Activated CD4-positive, alpha-beta memory T cell treated with anti-CD3 and anti-CD28 coated beads for 36 hours (primary cell): Measurements from ENCODE around the gene SAP130. TPM values are rescaled to one million over a fixed set of nuclear protein-coding genes. Genes with fewer than 3 reads are reported as not detected.

Experiments used
- CTCF ChIA-PET: fragments of 350-600 bp; sonication (Branson Sonifier 250); formaldehyde crosslinking; loops from one replicate; lab custom pipeline; 2021; ENCODE audit warnings: antibody characterized with exemption, inconsistent platforms; lab: Charles Lee
- POLR2A ChIA-PET: fragments of 350-600 bp; sonication (Branson Sonifier 250); formaldehyde crosslinking; loops from one replicate; lab custom pipeline; 2021; ENCODE audit warnings: antibody characterized with exemption; lab: Charles Lee
- DNase-seq: peaks from one replicate; pipeline ENCODE4 v3.0.0-alpha.2; 2020
- H3K27ac Mint-ChIP-seq: one replicate; pipeline ENCODE4 v1.8.0; 2021; ENCODE audit warnings: mixed read lengths
- H3K27me3 Mint-ChIP-seq: one replicate; pipeline ENCODE4 v1.8.0; 2021; ENCODE audit warnings: mixed read lengths
- H3K36me3 Mint-ChIP-seq: one replicate; pipeline ENCODE4 v1.8.0; 2021; ENCODE audit warnings: mixed read lengths
- H3K4me1 Mint-ChIP-seq: one replicate; pipeline ENCODE4 v1.8.0; 2021; ENCODE audit warnings: low read depth, mixed read lengths
- H3K4me3 Mint-ChIP-seq: one replicate; pipeline ENCODE4 v1.8.0; 2021; ENCODE audit warnings: mild to moderate bottlenecking, mixed read lengths
- H3K9me3 Mint-ChIP-seq: one replicate; pipeline ENCODE4 v1.8.0; 2021; ENCODE audit warnings: mixed read lengths
- intact Hi-C: fragments of 100-400 bp; cut with micrococcal nuclease; formaldehyde crosslinking; loops from one replicate; pipeline ENCODE4 v1.15.1; 2023
- total RNA-seq, 2 experiments: library from RNA; stranded (reverse); gene quantifications; one replicate each; pipeline ENCODE4 v1.2.3, GENCODE V29; 2021

Gene SAP130
- 10 to 100 TPM; 21.8 to 25.7 TPM for total RNA-seq

DNA sequence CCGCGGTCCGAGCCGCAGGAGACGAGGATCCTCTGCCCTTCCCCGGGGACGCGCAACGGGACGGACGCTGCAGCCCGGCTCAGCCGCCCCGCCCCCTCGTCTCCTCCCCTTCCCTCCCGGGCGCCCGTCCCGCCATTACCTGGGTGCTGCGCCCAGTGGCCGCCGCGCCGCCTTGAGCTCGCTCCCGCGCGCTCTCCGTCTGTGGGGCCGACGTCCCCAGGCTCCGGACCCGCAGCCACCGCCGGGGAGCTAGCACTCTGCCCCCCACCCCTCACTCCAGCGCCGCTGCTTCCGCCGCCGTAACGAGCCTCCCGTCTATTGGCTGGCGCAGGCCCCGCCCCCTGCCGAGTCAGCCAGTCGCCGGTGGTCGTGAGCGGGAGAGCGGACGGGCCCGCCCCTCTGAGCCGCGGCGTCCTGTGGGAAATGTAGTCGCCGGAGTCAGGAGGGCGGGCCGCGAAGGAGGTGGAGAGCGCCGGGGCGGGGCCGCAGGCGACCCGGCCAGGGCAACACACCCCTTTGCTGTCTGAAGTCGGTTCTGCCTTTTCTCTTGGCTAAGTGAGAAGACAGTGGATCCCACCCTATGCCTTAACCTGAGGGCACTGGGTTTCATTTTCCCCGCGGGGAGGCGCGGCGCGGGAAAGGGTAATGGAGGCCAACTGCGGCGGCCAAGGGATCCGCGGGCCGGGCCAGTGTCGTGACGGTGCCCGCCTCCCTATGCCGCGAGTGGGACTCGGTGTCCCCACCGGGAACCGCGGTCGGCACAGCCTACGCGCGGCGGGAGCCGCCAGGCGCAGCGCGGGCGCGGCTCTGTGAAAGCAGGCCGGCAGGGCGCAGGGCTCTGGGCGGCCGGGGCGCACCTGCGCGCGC lies at the start of gene SAP130:
SAP130 (minus strand) TSS at position 259 of the 867 bp plus-strand sequence. CDS start 1,767 bp downstream, outside the sequence.
- peak within 1 kb of the TSS; percentile 97 for H3K4me3 Mint-ChIP-seq
- no peaks in the 10 kb centered on the region for H3K27me3 Mint-ChIP-seq
- peak within 1 kb of the TSS; percentile 80 for H3K27ac Mint-ChIP-seq
- POLR2A ChIA-PET, result interaction anchor here (2.2 kb wide), 1 partner anchor 63 kb away, joined by 17 read pairs; the partner anchor contains the start of gene UGGT1
- intact Hi-C loops, result loop anchor here (1.0 to 10.0 kb wide), 8 partner anchors 63 to 943 kb away; partner anchors contain the start of genes HS6ST1, IWS1, MAP3K2 and POLR2D
- peaks cover 2% of the 10 kb centered on the region for H3K36me3 Mint-ChIP-seq
- peaks cover 16% of the 10 kb centered on the region for H3K4me1 Mint-ChIP-seq
- peak; percentile 99 for DNase-seq
- H3K9me3 Mint-ChIP-seq, result peaks cover 8% of the 10 kb centered on the region
- CTCF ChIA-PET, result interaction anchor here (1.1 kb wide), 2 partner anchors 63 to 437 kb away, joined by 3 to 5 read pairs; partner anchors contain the start of gene UGGT1

GRCh38 chr2:128076461-128077106 lies 48.7 kb upstream of the SAP130 start:
- Mint-ChIP-seq H3K27me3 (no peaks in the 10 kb centered on the region), H3K9me3 (no peaks in the 10 kb centered on the region), H3K36me3 (no peaks in the 10 kb centered on the region), H3K4me1 (no peaks in the 10 kb centered on the region), H3K27ac (no peak overlapping the region), H3K4me3 (no peak overlapping the region)
- DNase-seq, result no peak
- POLR2A ChIA-PET, result no interaction called here
- intact Hi-C loops, result no loop called here
- CTCF ChIA-PET, result no interaction called here

GRCh38 chr2:128073278-128073677 lies 45.4 kb upstream of the SAP130 start:
- no peaks in the 10 kb centered on the region for H3K9me3 Mint-ChIP-seq
- intact Hi-C loops, result no loop called here
- H3K27ac Mint-ChIP-seq, result no peak overlapping the region

DNA sequence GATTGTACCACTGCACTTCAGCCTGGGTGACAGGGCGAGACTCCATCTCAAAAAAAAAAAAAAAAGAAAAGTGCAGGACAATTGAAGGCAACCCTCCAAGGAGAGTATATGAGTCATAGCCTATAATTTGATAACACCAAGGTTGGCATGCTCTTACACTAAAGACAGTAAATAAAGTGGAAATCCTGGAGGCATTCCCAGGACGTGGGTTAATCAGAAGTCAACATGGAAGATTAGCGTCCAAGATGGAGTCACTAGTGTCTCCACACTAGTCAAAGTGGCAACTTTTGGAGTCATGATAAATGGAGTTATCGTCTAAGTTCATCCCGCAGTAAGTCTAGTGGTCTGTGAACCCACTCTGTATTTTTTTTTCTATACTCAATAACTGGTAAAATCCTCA lies 41.9 kb upstream of the SAP130 start:
- CTCF ChIA-PET, result no interaction called here
- POLR2A ChIA-PET, result no interaction called here

More at GRCh38 chr2:128073278-128073677, 45.4 kb upstream of the SAP130 start:
- H3K36me3 Mint-ChIP-seq, result no peaks in the 10 kb centered on the region
- no peaks in the 10 kb centered on the region for H3K27me3 Mint-ChIP-seq
- DNase-seq, result no peak
- ChIA-PET POLR2A (no interaction called here), CTCF (interaction anchor here (1.3 kb wide), 1 partner anchor 10 kb away, joined by 5 read pairs; no protein-coding TSS in a partner anchor)
- no peaks in the 10 kb centered on the region for H3K4me1 Mint-ChIP-seq
- H3K4me3 Mint-ChIP-seq, result no peak overlapping the region

DNA sequence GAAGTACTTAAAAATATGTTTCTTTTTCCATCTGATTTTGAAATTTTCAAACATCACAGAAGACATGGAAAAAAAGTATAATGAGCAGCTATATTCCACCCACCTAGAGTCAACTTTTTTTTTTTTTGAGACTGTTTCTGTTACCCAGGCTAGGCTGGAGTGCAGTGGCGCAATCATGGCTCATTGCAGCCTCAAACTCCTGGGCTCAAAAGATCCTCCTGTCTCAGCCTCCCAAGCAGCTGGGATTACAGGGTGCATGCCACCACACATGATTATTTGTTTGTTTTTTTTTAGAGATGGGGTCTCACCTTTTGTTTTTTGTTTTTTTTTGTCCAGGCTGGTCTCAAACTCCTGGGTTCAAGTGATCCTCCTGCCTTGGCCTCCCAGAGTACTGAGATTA lies 36.5 kb upstream of the SAP130 start:
- no peaks in the 10 kb centered on the region for H3K9me3 Mint-ChIP-seq
- no peak overlapping the region for H3K27ac Mint-ChIP-seq
- ChIA-PET CTCF (interaction anchor here (0.6 to 2.4 kb wide), 6 partner anchors 27 to 1427 kb away, joined by 3 to 7 read pairs (median 4); partner anchors contain the start of gene UGGT1), POLR2A (no interaction called here)
- no peak for DNase-seq
- H3K36me3 Mint-ChIP-seq, result no peaks in the 10 kb centered on the region
- no peaks in the 10 kb centered on the region for H3K4me1 Mint-ChIP-seq
- H3K27me3 Mint-ChIP-seq, result peaks cover 4% of the 10 kb centered on the region
- intact Hi-C loops, result loop anchor here (5.0 kb wide), 1 partner anchor 168 kb away; no protein-coding TSS in a partner anchor
- no peak overlapping the region for H3K4me3 Mint-ChIP-seq

More for the DNA sequence above, 41.9 kb upstream of the SAP130 start:
- H3K27me3 Mint-ChIP-seq, result no peaks in the 10 kb centered on the region
- H3K9me3 Mint-ChIP-seq, result no peaks in the 10 kb centered on the region
- intact Hi-C loops, result no loop called here
- no peak overlapping the region for H3K4me3 Mint-ChIP-seq
- no peaks in the 10 kb centered on the region for H3K36me3 Mint-ChIP-seq
- no peak overlapping the region for H3K27ac Mint-ChIP-seq
- DNase-seq, result no peak
- H3K4me1 Mint-ChIP-seq, result no peaks in the 10 kb centered on the region

DNA sequence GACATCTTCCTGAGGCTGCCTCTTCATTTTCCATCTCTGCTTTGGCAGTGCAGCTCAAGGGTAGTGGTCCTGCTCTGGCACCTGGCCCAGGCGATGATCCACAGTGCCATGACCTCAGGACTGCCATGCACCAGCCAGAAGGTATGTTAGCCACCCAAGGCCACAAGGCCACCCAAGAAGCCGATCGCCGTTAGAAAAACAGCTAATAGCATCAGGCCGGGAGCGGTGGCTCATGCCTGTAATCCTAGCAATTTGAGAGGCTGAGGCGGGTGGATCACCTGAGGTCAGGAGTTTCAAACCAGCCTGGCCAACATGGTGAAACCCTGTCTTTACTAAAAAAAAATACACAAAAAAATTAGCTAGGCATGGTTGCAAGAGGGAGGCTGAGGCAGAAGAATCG lies 34.7 kb upstream of the SAP130 start:
- Mint-ChIP-seq H3K27me3 (peaks cover 4% of the 10 kb centered on the region), H3K4me3 (no peak overlapping the region), H3K36me3 (no peaks in the 10 kb centered on the region), H3K9me3 (no peaks in the 10 kb centered on the region), H3K4me1 (no peaks in the 10 kb centered on the region), H3K27ac (no peak overlapping the region)
- DNase-seq, result no peak
- ChIA-PET POLR2A (no interaction called here), CTCF (interaction anchor here (1.1 kb wide), 1 partner anchor 20 kb away, joined by 3 read pairs; no protein-coding TSS in a partner anchor)
- intact Hi-C loops, result loop anchor here (5.0 kb wide), 1 partner anchor 170 kb away; no protein-coding TSS in a partner anchor

GRCh38 chr2:128058114-128058513 lies 30.3 kb upstream of the SAP130 start:
- Mint-ChIP-seq H3K4me1 (no peaks in the 10 kb centered on the region), H3K36me3 (no peaks in the 10 kb centered on the region), H3K27ac (no peak overlapping the region), H3K9me3 (no peaks in the 10 kb centered on the region), H3K27me3 (peaks cover 10% of the 10 kb centered on the region), H3K4me3 (no peak overlapping the region)
- ChIA-PET CTCF (no interaction called here), POLR2A (no interaction called here)
- intact Hi-C loops, result no loop called here
- DNase-seq, result no peak

- Mint-ChIP-seq H3K36me3 (no peaks in the 10 kb centered on the region), H3K4me1 (no peaks in the 10 kb centered on the region), H3K27me3 (peaks cover 10% of the 10 kb centered on the region), H3K4me3 (no peak overlapping the region), H3K27ac (no peak overlapping the region), H3K9me3 (no peaks in the 10 kb centered on the region)
- POLR2A ChIA-PET, result no interaction called here
- intact Hi-C loops, result no loop called here
- DNase-seq, result no peak
- CTCF ChIA-PET, result no interaction called here
Observed at GRCh38 chr2:128057334-128057733, 29.5 kb upstream of the SAP130 start.

DNA sequence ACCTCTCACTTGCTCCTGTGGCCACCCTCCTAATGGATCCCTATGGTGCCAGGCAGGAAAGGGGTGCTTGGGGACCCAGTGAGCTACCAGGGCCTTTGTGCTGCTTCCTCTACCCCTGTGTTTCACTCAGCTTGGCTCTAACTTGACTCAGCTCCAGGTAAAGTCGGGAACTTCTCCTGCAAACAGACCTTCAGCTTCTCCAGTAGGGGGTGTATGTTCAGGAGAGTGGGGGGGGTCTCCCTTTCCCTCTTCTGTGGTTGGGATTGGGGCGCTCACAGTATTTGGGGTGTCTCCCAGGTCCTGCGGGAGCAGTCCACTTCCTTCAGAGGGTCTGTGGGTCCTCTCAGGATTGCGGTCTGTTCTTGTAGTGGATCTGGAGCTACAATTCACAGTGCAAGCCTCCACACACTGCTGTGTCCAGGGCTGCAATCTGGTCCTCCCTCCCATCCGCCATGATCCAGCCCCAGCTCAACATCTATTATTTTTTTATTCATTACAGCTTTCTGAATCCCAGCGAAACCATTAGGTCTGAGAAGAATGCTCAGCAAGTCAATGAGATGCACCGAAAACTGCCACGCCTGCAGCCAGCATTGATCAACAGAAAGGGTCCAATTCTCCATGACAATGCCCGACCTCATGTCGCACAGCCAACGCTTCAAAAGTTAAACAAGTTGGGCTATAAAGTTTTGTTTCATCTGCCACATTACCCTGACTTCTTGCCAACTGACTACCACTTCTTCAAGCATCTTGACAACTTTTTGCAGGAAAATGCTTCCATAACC lies 26.4 kb upstream of the SAP130 start:
- POLR2A ChIA-PET, result no interaction called here
- intact Hi-C loops, result no loop called here
- H3K4me3 Mint-ChIP-seq, result no peak overlapping the region
- H3K27ac Mint-ChIP-seq, result no peak overlapping the region
- H3K27me3 Mint-ChIP-seq, result peaks cover 34% of the 10 kb centered on the region
- CTCF ChIA-PET, result no interaction called here
- H3K36me3 Mint-ChIP-seq, result peaks cover 9% of the 10 kb centered on the region
- H3K4me1 Mint-ChIP-seq, result no peaks in the 10 kb centered on the region
- DNase-seq, result no peak
- peaks cover 11% of the 10 kb centered on the region for H3K9me3 Mint-ChIP-seq

- no peak overlapping the region for H3K27ac Mint-ChIP-seq
- H3K4me3 Mint-ChIP-seq, result no peak overlapping the region
- ChIA-PET POLR2A (no interaction called here), CTCF (no interaction called here)
- intact Hi-C loops, result no loop called here
- H3K27me3 Mint-ChIP-seq, result peaks cover 36% of the 10 kb centered on the region
- DNase-seq, result no peak
- H3K9me3 Mint-ChIP-seq, result peaks cover 15% of the 10 kb centered on the region
- H3K4me1 Mint-ChIP-seq, result no peaks in the 10 kb centered on the region
- H3K36me3 Mint-ChIP-seq, result peaks cover 10% of the 10 kb centered on the region
Observed at GRCh38 chr2:128053331-128053730, 25.5 kb upstream of the SAP130 start.

GRCh38 chr2:128043041-128043440 lies 15.2 kb upstream of the SAP130 start:
- intact Hi-C loops, result no loop called here
- Mint-ChIP-seq H3K27ac (no peak overlapping the region), H3K36me3 (no peaks in the 10 kb centered on the region), H3K4me1 (no peaks in the 10 kb centered on the region), H3K4me3 (no peak overlapping the region), H3K27me3 (peaks cover 26% of the 10 kb centered on the region), H3K9me3 (peaks cover 23% of the 10 kb centered on the region)
- DNase-seq, result no peak
- CTCF ChIA-PET, result no interaction called here
- POLR2A ChIA-PET, result no interaction called here
